Smooth muscle cell (in vitro differentiated cells): Measurements from ENCODE around the gene TGFBI. TPM values are rescaled to one million over a fixed set of nuclear protein-coding genes. Genes with fewer than 3 reads are reported as not detected.

Source experiments
- DNase-seq: peaks from one replicate; lab custom pipeline; 2025; ENCODE audit not compliant: unreplicated experiment; lab: John Stamatoyannopoulos, UW
- H2AFZ ChIP-seq: fragments of 200-600 bp; sonication (generic); 2 replicates; pipeline ENCODE4 v1.6.0; 2016; ENCODE audit warnings: antibody characterized with exemption, low read depth, mild to moderate bottlenecking
- H3F3A ChIP-seq: fragments of 200-600 bp; sonication (generic); 2 replicates; pipeline ENCODE4 v1.6.0; 2017; ENCODE audit warnings: antibody characterized with exemption, low read depth
- H3K27ac ChIP-seq: fragments of 200-600 bp; sonication (generic); 2 replicates; pipeline ENCODE4 v1.5.1; 2016; ENCODE audit warnings: low read depth, mild to moderate bottlenecking
- H3K27me3 ChIP-seq: fragments of 200-600 bp; sonication (generic); 2 replicates; pipeline ENCODE4 v1.6.1; 2016; ENCODE audit warnings: low read depth, mild to moderate bottlenecking
- H3K36me3 ChIP-seq: fragments of 200-600 bp; sonication (generic); 2 replicates; pipeline ENCODE4 v1.5.1; 2016; ENCODE audit warnings: low read depth
- H3K4me1 ChIP-seq: fragments of 200-600 bp; sonication (generic); 2 replicates; pipeline ENCODE4 v1.5.1; 2016; ENCODE audit warnings: low read depth
- H3K4me2 ChIP-seq: fragments of 200-600 bp; sonication (generic); 2 replicates; pipeline ENCODE4 v1.6.0; 2016; ENCODE audit warnings: mild to moderate bottlenecking
- H3K4me3 ChIP-seq: fragments of 200-600 bp; sonication (generic); 2 replicates; pipeline ENCODE4 v1.5.1; 2016; ENCODE audit warnings: mild to moderate bottlenecking
- H3K79me2 ChIP-seq: fragments of 200-600 bp; sonication (generic); 2 replicates; pipeline ENCODE4 v1.6.0; 2016; ENCODE audit warnings: low read depth, mild to moderate bottlenecking
- H3K9ac ChIP-seq: fragments of 200-600 bp; sonication (generic); 2 replicates; pipeline ENCODE4 v1.6.0; 2016; ENCODE audit warnings: low read depth
- H3K9me3 ChIP-seq: fragments of 200-600 bp; sonication (generic); replicated peaks from 2 replicates; pipeline ENCODE4 v1.5.1; 2016; ENCODE audit warnings: low read depth
- H4K20me1 ChIP-seq: fragments of 200-600 bp; sonication (generic); 2 replicates; pipeline ENCODE4 v1.6.0; 2016; ENCODE audit warnings: low read depth
- WGBS: methylation state at CpG from one replicate; pipeline ENCODE4 v1.1.7; 2016; ENCODE audit warnings: low lambda C conversion rate; 5-methylcytosine and 5-hydroxymethylcytosine counted together
- polyA plus RNA-seq: library from polyadenylated mRNA; unstranded; fragments of >200 nt; fragmentation: Nextera tagmentation; extraction: Ambion mirVana; gene quantifications from 2 replicates; pipeline ENCODE4 v1.2.1, GENCODE V29; 2016
- total RNA-seq: library from RNA; depleted of rRNA; stranded (reverse); fragments of >200 nt; gene quantifications from 2 replicates; pipeline ENCODE4 v1.2.3, GENCODE V29; 2014
- TF ChIP-seq, protein P1 (sequence below): fragments of 200-600 bp; sonication (generic); IDR thresholded peaks from 2 replicates; pipeline ENCODE4 v1.5.1; 2017; ENCODE audit warnings: borderline replicate concordance, mild to moderate bottlenecking, antibody characterized with exemption; ENCODE audit not compliant: insufficient read depth, poor library complexity, severe bottlenecking

Gene TGFBI
- total and polyA plus RNA-seq, 2 experiments from 2014 or later, result 2,505 to 2,635 TPM

DNA sequence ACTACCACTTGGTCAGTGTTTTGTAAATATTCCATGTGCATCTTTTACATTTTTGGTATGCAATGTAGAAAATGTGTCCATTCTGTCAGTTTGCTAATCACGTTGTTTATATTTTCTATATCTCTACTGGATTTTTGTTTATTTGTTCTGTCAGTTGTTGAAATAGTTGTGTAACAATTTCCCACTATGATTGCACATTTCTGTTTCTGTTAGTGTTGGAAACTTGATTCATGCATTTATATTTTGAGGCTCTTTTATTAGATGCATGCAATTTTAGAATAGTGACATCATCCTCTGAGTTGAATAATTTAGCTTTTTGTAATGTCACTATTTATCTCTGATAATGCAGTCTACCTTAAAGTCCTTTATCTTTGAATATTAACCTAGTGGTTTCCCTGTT is 48.2 kb upstream of the TGFBI start:
- TF ChIP-seq, protein P1, sequence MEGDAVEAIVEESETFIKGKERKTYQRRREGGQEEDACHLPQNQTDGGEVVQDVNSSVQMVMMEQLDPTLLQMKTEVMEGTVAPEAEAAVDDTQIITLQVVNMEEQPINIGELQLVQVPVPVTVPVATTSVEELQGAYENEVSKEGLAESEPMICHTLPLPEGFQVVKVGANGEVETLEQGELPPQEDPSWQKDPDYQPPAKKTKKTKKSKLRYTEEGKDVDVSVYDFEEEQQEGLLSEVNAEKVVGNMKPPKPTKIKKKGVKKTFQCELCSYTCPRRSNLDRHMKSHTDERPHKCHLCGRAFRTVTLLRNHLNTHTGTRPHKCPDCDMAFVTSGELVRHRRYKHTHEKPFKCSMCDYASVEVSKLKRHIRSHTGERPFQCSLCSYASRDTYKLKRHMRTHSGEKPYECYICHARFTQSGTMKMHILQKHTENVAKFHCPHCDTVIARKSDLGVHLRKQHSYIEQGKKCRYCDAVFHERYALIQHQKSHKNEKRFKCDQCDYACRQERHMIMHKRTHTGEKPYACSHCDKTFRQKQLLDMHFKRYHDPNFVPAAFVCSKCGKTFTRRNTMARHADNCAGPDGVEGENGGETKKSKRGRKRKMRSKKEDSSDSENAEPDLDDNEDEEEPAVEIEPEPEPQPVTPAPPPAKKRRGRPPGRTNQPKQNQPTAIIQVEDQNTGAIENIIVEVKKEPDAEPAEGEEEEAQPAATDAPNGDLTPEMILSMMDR, result no peak
- H2AFZ ChIP-seq, result no peak overlapping the region
- H3K9me3 ChIP-seq, result no peaks in the 10 kb centered on the region
- H3K79me2 ChIP-seq, result no peaks in the 10 kb centered on the region
- no peaks in the 10 kb centered on the region for H4K20me1 ChIP-seq
- H3K27me3 ChIP-seq, result no peaks in the 10 kb centered on the region
- 50% methylated on average over 1 of the region's 1 CpG for WGBS
- H3K27ac ChIP-seq, result peak overlapping the region; percentile 94
- no peak for DNase-seq
- peak overlapping the region; percentile 65 for H3K4me2 ChIP-seq
- no peak overlapping the region for H3K9ac ChIP-seq
- H3K4me1 ChIP-seq, result peaks cover 6% of the 10 kb centered on the region
- peaks cover 15% of the 10 kb centered on the region for H3F3A ChIP-seq
- no peak overlapping the region for H3K4me3 ChIP-seq
- H3K36me3 ChIP-seq, result no peaks in the 10 kb centered on the region

DNA sequence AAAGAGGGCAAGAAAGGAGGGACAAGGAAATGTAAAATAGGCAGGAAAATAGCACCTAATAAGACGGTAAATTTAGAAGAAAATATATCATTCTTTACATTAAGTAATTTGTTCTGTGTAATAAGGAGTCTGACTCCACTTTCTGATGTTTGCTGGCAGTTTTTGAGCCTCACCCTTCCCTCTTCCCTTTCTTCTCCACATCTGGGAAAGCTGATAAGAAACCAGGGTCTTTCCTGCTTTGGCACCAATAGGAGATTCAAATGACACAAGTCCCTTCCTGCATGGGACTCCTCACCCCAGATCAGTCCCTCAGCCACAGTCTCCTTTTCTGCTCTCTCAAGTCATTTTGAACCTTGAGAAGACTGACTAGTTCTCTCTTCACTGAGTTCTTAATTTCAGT is 42.8 kb upstream of the TGFBI start:
- Histone ChIP-seq H3K27me3 (no peaks in the 10 kb centered on the region), H3K27ac (peak overlapping the region; percentile 80), H3K4me1 (no peaks in the 10 kb centered on the region), H3K36me3 (no peaks in the 10 kb centered on the region), H3F3A (peaks cover 7% of the 10 kb centered on the region), H3K9ac (no peak overlapping the region), H2AFZ (peak overlapping the region; percentile 53), H4K20me1 (no peaks in the 10 kb centered on the region), H3K9me3 (no peaks in the 10 kb centered on the region), H3K4me3 (no peak overlapping the region), H3K79me2 (no peaks in the 10 kb centered on the region), H3K4me2 (peak overlapping the region; percentile 35)
- DNase-seq, result no peak
- WGBS, result 94% methylated on average over 1 of the region's 1 CpG
- TF ChIP-seq, protein P1, result no peak

DNA sequence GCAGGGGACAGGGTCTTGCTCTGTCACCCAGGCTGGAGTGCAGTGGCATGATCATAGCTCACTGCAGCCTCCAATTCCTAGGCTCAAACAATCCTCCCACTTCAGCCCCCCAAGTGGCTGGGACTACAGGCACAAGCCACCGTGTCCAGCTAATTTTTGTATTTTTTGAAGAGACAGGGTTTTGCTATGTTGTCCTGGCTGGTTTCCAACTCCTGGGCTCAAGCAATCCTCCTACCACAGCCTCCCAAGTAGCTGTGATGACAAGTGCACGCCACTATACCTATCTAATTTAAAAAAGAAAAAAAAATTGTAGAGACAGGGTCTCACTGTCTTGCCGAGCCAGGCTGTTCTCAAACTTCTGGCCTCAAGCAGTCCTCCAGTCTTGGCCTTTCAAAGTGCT is 42.4 kb upstream of the TGFBI start:
- Histone ChIP-seq H3K27me3 (no peaks in the 10 kb centered on the region), H3K4me3 (no peak overlapping the region), H3K4me1 (no peaks in the 10 kb centered on the region), H4K20me1 (no peaks in the 10 kb centered on the region), H3F3A (peaks cover 7% of the 10 kb centered on the region), H3K79me2 (no peaks in the 10 kb centered on the region), H3K9me3 (no peaks in the 10 kb centered on the region), H3K4me2 (peak overlapping the region; percentile 35), H3K36me3 (no peaks in the 10 kb centered on the region), H3K27ac (peak overlapping the region; percentile 80), H2AFZ (no peak overlapping the region), H3K9ac (no peak overlapping the region)
- 37% methylated on average over 3 of the region's 3 CpGs for WGBS
- no peak for DNase-seq
- TF ChIP-seq, protein P1, result no peak

DNA sequence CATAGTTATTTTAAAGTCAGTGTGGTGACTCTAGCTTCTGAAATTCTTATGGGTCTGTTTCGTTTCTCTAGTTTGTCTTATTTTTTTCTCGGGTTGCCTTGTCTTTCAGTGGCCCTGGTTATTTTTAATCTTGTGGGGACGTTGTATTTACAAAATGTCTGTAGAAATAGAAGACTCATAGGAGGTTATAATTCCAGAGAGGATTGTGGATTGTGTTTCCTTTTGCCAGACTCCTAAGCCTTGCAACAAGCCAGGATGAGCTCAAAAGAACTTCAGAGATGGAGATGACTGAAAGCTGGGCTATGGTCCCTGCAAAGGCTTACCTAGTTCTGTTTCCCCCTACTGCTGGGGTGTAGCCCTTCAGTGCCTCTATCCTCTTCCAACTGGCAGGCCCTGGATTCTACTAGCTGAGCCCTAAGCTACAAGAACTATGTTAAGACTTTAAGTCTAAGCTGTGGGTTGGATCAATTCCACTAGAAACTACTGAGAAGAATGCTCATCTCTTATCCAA is 41.8 kb upstream of the TGFBI start:
- H3K79me2 ChIP-seq, result no peaks in the 10 kb centered on the region
- H3K9ac ChIP-seq, result no peak overlapping the region
- WGBS, result 25% methylated on average over 3 of the region's 3 CpGs
- no peaks in the 10 kb centered on the region for H3K27me3 ChIP-seq
- no peak overlapping the region for H2AFZ ChIP-seq
- H3K4me2 ChIP-seq, result peak overlapping the region; percentile 35
- TF ChIP-seq, protein P1, result no peak
- H4K20me1 ChIP-seq, result no peaks in the 10 kb centered on the region
- H3K9me3 ChIP-seq, result no peaks in the 10 kb centered on the region
- H3K4me1 ChIP-seq, result no peaks in the 10 kb centered on the region
- no peak overlapping the region for H3K4me3 ChIP-seq
- DNase-seq, result no peak
- H3K36me3 ChIP-seq, result no peaks in the 10 kb centered on the region
- peaks cover 7% of the 10 kb centered on the region for H3F3A ChIP-seq
- peak overlapping the region; percentile 80 for H3K27ac ChIP-seq
